Medulla oblongata (tissue), 1 donor: ENCODE results near the gene MCEE.
"Not testable (repeated sequence)": the region's sequence is repeated elsewhere in the genome, so short reads cannot be mapped to it uniquely, and the experiment has no call there.

Source experiments
- DNase-seq: peaks from one replicate; pipeline ENCODE4 v3.0.0-alpha.2; 2015; ENCODE audit errors: extremely low spot score

MCEE gene

DNA sequence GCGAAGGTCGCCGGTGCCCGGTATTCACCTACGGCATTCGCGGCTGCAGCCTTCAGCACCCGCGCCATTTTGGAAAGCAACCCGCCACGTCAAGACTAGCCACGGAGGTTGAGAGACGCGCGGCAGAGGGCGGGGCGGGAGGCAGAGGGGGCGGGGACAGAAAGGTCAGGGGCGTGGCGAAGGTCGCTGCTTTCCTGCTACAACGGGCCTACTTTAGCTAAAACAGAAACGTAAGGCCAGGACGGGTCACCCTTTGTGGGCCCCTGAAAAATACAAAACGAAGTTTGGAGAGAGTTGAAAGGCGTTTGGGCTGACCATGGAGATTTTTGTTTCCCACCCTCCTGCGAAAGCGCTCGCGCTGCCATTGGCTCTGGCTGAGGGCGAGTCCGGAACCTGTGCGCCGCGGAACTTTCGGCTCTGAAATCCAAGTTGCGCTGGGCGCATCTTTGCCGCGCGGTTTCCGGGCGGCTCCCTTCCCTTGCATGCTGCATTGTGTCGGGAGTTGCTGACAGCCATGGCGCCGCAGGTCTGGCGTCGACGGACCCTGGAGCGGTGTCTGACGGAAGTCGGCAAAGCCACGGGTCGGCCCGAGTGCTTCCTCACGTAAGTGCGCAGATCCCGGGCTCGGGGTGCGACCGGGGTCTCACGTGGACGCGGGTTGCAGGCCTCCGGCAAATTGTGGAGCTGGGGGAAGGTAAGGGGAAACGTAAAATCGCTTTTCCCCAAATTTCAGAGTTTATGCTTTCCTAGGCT, at the start of gene MCEE, which contains the start of gene MPHOSPH10:
TSS of gene MCEE (minus strand) at position 78 of the 753 bp plus-strand sequence. CDS start at position 68, 10 bp downstream.
TSS of gene MPHOSPH10 (plus strand) at position 483 of the 753 bp plus-strand sequence. CDS start at position 515, 32 bp downstream.
- peak; percentile 92 for DNase-seq

DNA sequence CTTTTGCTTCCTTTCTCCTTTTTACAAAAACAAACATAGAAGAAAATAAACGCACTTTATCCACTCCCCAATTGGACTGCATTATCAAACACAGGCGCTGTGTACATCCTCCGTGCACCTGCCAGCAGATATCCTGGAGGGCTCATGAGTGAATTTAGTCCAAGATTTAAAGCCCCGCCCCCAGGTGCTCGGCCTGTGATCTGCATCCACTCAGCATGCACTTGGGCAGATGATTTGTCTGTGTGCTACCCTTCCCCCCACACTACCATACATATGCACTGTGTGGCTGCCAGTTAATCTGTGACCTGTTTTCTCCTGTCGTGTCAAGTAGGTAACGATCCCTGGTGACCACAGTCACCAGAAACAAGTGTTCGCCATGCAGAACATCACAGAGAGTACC, 48.8 kb upstream of the MCEE start:
- not testable (repeated sequence) for DNase-seq

DNA sequence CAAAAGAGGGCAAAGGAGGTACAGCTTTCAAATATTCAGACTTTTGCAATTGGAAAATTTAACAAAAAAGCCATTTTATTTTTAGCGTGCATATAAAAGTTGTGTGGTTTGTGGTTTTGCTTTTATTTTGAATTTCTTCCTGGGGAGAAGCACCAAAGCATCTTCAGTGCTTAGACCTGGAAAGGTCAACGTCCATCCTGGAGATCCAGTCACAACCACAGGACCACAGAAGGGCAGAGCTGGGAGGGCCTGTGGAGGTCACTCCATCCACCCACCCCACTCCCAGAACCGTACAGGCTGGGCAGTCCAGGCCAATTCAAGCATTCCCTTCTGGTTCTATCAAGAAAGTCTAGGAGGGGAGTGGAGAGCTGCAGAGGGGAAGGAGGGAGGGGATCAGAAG, 44.2 kb upstream of the MCEE start:
- no peak for DNase-seq

DNA sequence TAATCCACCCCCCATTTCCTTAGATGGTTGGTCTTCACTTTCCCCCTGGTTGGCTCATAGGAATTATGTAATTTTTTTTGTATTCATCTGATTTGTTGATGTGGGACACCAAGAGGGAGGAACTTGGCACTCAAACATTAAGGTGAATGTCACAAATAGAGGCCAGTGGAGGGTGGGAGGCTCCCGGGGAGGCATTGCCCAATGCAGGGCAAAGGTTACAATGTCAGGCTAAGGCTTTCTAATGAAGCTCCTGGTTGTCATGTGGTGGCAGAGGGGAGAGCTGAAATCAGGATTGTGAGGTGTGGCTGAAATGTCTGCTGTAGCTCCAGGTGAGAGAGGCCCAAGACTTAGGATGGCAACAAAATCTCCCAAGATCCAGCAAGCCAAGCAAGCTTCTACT, 43.1 kb upstream of the MCEE start:
- no peak for DNase-seq

GRCh38 chr2:71166812-71167211, 36.8 kb upstream of the MCEE start:
- no peak for DNase-seq

DNA sequence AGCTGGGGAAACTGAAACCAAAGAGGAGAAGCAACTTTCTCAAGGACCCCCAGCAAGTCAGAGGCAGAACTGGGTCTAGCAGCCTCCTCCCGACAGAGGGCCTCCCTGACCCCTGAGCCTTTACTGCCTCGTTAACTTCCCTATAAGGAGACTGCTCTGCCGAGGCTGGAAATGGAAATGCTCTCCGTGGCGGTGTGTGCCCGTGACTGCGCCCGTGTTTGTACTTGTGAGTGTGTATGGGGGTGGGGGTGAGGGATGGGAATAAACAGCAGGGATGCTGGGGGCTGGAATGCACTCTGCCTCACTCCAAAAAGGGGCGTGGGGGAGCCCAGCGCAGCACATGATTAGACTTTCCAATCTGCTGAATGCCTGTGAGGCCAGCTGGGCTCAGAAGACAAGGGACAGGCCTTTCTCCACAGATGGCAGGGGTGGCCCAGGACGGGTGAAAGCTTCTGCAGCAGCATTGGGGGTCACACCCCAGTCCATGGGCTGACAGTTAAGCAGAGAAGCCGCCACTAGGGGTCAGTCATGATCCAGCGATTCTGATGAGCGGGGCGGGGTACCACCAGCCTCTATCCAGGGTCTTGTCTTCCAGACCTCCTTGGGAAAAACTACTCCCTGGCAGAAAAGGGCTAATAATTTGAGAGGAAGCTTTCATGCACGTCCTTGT, 27.2 kb upstream of the MCEE start:
- peak; percentile 61 for DNase-seq

- no peak for DNase-seq
Observed at GRCh38 chr2:71156573-71156972, 26.5 kb upstream of the MCEE start.

GRCh38 chr2:71155846-71156245, 25.8 kb upstream of the MCEE start:
- DNase-seq = no peak

GRCh38 chr2:71154798-71155197, 24.8 kb upstream of the MCEE start:
- DNase-seq = no peak

- peak; percentile 9 for DNase-seq
Observed at GRCh38 chr2:71154279-71154678, 24.2 kb upstream of the MCEE start.

GRCh38 chr2:71153585-71154224, 23.7 kb upstream of the MCEE start:
- no peak for DNase-seq

GRCh38 chr2:71151620-71152019, 21.6 kb upstream of the MCEE start:
- no peak for DNase-seq

DNA sequence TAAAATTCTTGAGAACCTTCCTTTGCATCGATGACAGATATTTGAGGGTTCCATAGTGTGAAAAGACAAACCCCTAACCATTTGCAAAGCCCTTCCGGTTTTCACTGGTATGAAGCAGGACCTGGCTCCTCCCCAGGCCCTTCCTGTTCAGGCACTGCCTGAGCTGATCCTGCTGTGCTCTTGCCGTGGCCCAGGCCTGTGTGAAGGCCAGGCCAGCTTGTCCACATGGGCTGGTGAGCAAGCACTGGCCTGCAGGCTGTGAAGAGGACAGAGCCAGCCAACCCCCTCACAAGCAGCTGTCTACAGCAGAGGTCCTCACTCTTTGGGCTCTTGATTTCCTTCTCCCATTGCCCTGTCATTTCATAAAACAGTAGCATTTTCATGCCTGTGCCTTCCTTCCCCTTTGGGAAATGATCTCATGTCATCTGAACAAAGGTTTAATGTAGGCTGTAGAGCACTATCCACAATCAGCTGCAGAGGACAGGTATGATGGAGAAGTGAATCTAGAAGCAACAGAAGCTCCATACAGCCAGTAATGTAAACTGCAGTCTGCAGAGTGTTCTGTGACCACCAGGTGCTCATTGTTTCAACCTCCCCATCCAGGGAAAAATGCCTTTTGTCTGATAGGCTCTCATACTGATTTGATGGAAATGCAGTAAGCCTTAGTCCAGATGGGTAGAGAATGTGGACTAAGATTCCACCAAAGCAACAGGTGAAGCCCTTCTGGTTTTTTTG, 20.2 kb upstream of the MCEE start:
- no peak for DNase-seq

DNA sequence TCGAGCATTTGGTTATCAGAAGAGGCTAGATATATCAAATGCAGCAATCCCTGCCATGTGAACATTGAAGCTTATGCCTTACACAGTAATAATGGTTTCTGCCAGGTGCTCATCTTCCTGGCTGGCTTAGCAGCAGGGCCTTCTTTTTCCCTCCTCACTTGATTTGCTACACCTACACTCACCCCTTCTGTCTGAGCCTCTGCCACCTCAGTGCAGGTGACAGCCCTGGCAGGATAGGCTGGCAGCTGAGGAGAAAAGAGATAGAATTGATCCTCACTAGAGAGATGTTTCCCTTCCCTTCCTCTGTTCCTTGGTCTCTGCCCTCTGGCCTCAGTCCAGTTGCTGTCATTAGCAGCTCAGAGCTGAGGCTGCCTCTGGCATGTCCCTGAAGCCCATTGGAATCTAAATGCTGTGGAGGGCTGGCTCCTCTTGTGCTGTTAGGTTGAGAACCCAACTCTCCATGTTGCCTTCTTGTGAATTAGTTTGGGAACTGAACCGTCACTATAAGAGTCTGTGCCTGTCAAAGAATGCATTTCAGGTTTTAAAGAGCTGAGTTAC, 18.6 kb upstream of the MCEE start:
- no peak for DNase-seq

- no peak for DNase-seq
Observed at GRCh38 chr2:71143782-71144181, 13.8 kb upstream of the MCEE start.

GRCh38 chr2:71136174-71136573, 6.1 kb upstream of the MCEE start:
- no peak for DNase-seq

GRCh38 chr2:71133603-71134002, 3.6 kb upstream of the MCEE start:
- DNase-seq = no peak

DNA sequence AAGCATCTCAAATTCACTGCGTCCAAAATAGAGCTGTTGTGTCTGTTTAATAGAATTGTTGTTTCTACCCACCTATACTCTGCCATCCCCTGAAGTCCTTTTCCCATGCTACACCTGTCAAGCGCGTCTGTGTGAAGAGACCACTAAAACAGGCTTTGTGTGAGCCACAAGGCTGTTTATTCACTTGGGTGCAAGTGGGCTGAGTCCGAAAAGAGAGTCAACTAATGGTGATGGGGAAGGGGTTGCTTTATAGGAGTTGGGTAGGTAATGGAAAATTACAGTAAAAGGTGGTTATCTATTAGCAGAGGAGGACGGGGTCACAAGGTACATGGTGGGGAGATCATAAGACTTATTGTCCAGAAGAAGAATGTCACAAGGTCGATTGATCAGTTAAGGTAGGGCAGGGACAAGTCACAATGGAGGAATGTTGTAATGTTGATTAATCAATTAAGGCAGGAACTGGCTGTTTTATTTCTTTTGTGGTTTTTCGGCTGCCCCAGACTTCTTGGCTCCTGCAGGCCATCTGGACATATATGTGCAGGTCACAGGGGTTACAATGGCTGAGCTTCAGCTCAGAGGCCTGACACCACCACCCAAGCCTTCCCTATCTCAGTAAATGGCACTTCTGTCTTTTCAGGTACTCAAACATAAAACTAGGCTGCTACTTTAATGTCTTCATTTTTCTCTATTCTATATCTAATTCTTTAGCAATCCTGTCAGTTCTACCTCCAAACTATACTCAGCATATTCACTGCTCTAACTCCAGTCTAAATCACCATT, 1.5 kb upstream of the MCEE start:
- not testable (repeated sequence) for DNase-seq

DNA sequence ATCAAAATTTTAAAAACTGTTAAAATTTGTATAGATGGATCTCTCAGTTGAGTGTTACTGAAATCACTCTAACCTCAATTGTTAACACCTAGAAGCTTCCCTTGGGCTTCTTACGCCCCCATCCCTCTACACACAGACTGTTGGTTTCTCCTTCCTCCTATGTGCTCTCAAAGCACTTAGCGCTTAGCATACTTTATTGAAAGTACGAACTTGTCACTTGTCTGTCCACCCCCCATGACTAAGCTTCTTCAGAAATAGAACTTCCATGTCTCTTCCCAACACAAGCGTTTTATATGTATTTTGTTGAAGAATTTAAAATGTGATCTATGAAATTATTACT, 846 bp upstream of the MCEE start:
- peak; percentile 7 for DNase-seq

- no peak for DNase-seq
Observed at GRCh38 chr2:71129902-71130151, 202 bp downstream of the MCEE start.
